B cell (primary cell): Measurements from ENCODE around the gene POFUT1.

Experiments used
- CTCF ChIP-seq: fragments of 200-600 bp; IDR thresholded peaks from one replicate; pipeline ENCODE4 v1.8.0; 2022; ENCODE audit warnings: antibody characterized with exemption, mild to moderate bottlenecking
- EZH2 ChIP-seq: IDR thresholded peaks from 2 replicates; pipeline ENCODE4 v1.6.1; 2012; ENCODE audit warnings: borderline replicate concordance, low read depth, mild to moderate bottlenecking, moderate library complexity, low read length; ENCODE audit not compliant: insufficient read depth, poor library complexity, severe bottlenecking

GRCh38 chr20:32163951-32164350 lies 43.7 kb upstream of the POFUT1 start:
- TF ChIP-seq CTCF (no peak), EZH2 (no peak)
